GM19452 (cell line): ENCODE data around the gene ARHGEF19.
A peak's percentile ranks its signal among the peaks of the same experiment; 100 is the strongest.

ENCODE experiments used
- ATAC-seq: cut with Tn5 transposase; IDR thresholded peaks from one replicate; pipeline ENCODE4 v1.9.1; 2021; ENCODE audit not compliant: unreplicated experiment

Gene ARHGEF19

GRCh38 chr1:16244650-16245285 is 32.3 kb upstream of the ARHGEF19 start:
- no peak for ATAC-seq

GRCh38 chr1:16243936-16244649 is 31.6 kb upstream of the ARHGEF19 start:
- ATAC-seq: no peak

GRCh38 chr1:16243215-16243610 is 30.8 kb upstream of the ARHGEF19 start:
- ATAC-seq: no peak

GRCh38 chr1:16242556-16243214 is 30.2 kb upstream of the ARHGEF19 start:
- ATAC-seq: no peak

GRCh38 chr1:16241221-16241708 is 28.8 kb upstream of the ARHGEF19 start:
- ATAC-seq: no peak

- ATAC-seq: no peak
Measured at GRCh38 chr1:16239972-16240491, 27.6 kb upstream of the ARHGEF19 start.

GRCh38 chr1:16237343-16237830 is 24.9 kb upstream of the ARHGEF19 start:
- ATAC-seq: no peak

- ATAC-seq: peak; percentile 75
Measured at GRCh38 chr1:16236511-16237342, 24.3 kb upstream of the ARHGEF19 start, which contains the start of gene CPLANE2. Gene CPLANE2, minus strand, starts transcription at chr1:16237183. Its CDS starts 441 bp downstream, at chr1:16236742.

GRCh38 chr1:16235944-16236510 is 23.6 kb upstream of the ARHGEF19 start:
- ATAC-seq: peak; percentile 45

GRCh38 chr1:16235347-16235746 is 22.9 kb upstream of the ARHGEF19 start:
- no peak for ATAC-seq

- ATAC-seq: no peak
Measured at GRCh38 chr1:16233431-16233830, 21.0 kb upstream of the ARHGEF19 start.

- no peak for ATAC-seq
Measured at GRCh38 chr1:16232316-16232710, 19.9 kb upstream of the ARHGEF19 start.

- no peak for ATAC-seq
Measured at GRCh38 chr1:16231331-16232315, 19.2 kb upstream of the ARHGEF19 start.

- ATAC-seq: no peak
Measured at GRCh38 chr1:16230744-16231143, 18.3 kb upstream of the ARHGEF19 start.

- ATAC-seq: no peak
Measured at GRCh38 chr1:16229976-16230740, 17.7 kb upstream of the ARHGEF19 start.

GRCh38 chr1:16226490-16227179 is 14.2 kb upstream of the ARHGEF19 start:
- ATAC-seq: no peak

GRCh38 chr1:16226129-16226489 is 13.7 kb upstream of the ARHGEF19 start:
- ATAC-seq: no peak

- no peak for ATAC-seq
Measured at GRCh38 chr1:16224472-16224871, 12.0 kb upstream of the ARHGEF19 start.
